HG03354 (cell line): Measurements from ENCODE around the gene SCN1B.

Experiments used
- ATAC-seq: cut with Tn5 transposase; IDR thresholded peaks from one replicate; pipeline ENCODE4 v1.9.1; 2021; ENCODE audit warnings: mild to moderate bottlenecking; ENCODE audit not compliant: unreplicated experiment, poor library complexity, severe bottlenecking

The SCN1B gene

GRCh38 chr19:35066121-35066520 lies 35.9 kb downstream of the SCN1B start:
- no peak for ATAC-seq

- peak; percentile 87 for ATAC-seq
Measured at GRCh38 chr19:35066691-35067563, 36.7 kb downstream of the SCN1B start.

DNA sequence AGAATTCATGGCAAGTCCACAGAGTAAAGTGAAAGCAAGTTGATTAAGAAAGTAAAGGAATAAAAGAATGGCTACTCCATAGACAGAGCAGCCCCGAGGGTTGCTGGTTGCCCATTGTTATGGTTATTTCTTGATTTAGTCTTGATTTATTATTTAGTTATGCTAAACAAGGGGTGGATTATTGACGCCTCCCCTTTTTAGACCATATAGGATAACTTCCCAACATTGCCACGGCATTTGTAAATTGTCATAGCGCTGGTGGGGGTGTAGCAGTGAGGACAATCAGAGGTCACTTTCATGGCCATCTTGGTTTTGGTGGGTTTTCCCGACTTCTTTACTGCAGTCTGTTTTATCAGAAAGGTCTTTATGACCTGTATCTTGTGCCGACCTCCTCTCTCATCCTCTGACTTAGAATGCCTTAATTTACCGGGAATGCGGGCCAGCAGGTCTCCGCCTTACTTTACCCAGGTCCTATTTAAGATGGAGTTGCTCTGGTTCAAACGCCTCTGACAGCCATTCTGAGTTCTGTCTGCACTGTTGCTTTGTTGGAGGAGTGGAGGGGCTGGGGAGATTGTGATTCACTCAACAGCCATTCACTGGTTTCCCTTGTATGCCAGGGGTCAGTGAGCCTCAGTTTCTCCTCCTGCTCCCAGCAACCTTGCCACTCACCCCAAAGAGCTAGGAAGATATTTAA lies 38.8 kb downstream of the SCN1B start:
- no peak for ATAC-seq

DNA sequence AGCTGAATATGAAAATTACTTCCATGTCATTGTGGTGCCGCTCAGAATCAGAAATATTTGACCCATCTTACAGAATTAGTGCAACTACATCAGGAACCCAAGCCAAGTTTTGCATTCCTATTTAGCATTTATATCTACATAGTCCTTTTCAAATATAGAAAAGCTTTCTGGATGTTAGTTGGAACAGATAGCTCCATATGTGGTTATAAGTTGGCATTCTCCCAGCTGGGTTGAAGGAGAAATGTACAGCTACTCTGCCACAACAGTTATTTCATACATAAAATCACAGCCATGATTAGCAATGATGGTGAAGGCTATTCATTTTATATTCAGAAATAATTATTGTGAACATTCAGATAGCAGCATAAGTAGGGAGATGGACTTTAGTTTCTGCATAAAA lies 39.4 kb downstream of the SCN1B start:
- ATAC-seq, result no peak

- ATAC-seq, result no peak
Measured at GRCh38 chr19:35070471-35070870, 40.2 kb downstream of the SCN1B start.

- no peak for ATAC-seq
Measured at GRCh38 chr19:35073516-35073915, 43.2 kb downstream of the SCN1B start.

DNA sequence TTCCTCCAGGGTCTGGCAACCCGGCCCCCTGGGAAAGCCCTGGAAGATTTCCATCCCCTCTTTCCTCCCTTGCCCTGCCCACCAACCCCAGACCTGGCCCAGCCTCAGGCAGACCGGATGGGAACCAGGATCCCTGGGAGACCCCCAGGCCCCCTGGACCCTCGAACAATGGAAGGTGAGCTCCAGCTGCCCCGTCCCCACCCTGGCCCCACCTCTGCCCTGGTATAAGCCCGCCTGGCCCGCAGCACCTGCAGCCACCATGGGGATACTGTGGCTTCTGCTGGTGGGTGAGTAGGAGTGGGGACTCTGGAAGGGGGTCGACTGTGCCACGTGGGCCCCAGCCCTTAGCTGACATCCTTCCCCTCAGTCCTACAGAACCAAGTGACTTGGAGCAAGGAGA lies 43.7 kb downstream of the SCN1B start:
- ATAC-seq, result no peak

- no peak for ATAC-seq
Measured at GRCh38 chr19:35074426-35075201, 44.3 kb downstream of the SCN1B start.

- ATAC-seq, result no peak
Measured at GRCh38 chr19:35075202-35076025, 45.1 kb downstream of the SCN1B start.

DNA sequence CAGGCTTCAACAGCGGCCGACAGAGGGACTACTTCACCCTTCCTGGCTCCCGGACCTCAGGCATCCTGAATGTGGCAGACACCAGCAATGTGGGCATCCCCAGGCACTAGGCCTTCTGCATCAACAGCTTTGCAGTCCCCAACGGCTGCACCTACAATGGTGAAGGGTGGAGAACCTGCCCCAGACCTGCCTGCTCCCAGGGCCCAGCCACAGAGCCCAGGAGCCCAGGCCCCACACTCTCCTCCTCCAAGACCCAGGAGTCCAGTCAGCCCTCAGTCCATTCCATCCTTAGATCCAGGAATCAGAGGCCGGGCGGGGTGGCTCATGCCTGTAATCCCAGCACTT lies 45.7 kb downstream of the SCN1B start:
- no peak for ATAC-seq

GRCh38 chr19:35076657-35077056 lies 46.4 kb downstream of the SCN1B start:
- ATAC-seq, result no peak

DNA sequence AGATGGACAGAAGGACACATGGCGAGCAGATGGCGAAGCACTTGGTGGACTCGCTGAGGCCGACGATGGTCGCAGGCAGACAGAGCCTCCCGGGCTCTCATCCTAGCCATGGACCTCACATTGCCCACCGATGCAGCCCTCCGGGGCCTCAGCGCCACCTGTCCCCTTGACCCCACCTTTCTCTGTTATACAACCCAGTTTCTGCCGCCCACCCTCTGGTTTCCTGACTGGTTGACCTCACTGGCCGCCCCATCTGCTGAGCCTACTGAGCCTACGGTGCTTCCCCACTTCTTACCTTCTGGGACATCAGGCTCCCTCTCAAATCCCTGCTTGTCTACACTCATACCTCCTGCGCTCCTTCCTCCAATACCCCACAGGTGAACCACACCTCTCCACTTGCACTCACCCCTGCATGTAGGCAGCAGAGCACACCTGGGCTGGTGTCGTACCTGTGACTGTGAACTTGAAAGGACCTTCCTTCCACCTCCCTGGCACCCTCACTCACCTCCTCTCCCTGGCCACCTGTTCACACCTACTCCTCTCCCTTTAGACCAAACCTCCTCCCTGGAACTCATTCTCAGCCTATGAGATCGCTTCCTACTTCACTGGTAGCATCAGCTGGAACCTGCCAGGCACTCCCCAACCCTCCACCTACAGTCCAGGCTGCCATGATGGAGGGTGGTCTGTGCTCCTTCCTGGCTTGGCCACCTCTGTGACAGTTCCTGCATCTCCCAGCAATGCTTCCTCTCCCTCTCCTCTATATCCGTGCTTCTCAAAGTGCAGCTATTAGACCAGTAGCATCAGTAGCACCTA lies 47.3 kb downstream of the SCN1B start:
- no peak for ATAC-seq

DNA sequence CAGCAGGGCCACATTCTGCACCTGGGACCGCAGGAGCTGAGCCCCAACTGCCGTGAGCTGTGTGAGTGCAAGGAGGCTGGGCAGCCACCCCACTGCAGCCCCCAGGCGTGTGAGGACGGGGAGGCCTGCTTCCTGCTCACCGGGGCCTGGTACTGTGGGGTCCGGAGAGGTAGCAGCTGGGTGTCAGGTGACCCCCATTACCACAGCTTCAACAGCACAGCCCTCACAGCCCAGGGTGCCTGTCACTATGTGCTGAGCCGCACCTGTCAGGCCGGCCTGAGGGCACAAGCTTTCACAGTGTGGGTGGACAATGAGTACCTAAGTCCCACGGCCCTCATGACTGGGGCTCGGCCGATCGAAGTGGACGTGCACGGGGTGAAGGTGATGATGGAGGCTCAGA lies 49.6 kb downstream of the SCN1B start:
- no peak for ATAC-seq

- ATAC-seq, result no peak
Measured at GRCh38 chr19:35080613-35081170, 50.4 kb downstream of the SCN1B start.

- no peak for ATAC-seq
Measured at GRCh38 chr19:35081201-35081600, 50.9 kb downstream of the SCN1B start.

DNA sequence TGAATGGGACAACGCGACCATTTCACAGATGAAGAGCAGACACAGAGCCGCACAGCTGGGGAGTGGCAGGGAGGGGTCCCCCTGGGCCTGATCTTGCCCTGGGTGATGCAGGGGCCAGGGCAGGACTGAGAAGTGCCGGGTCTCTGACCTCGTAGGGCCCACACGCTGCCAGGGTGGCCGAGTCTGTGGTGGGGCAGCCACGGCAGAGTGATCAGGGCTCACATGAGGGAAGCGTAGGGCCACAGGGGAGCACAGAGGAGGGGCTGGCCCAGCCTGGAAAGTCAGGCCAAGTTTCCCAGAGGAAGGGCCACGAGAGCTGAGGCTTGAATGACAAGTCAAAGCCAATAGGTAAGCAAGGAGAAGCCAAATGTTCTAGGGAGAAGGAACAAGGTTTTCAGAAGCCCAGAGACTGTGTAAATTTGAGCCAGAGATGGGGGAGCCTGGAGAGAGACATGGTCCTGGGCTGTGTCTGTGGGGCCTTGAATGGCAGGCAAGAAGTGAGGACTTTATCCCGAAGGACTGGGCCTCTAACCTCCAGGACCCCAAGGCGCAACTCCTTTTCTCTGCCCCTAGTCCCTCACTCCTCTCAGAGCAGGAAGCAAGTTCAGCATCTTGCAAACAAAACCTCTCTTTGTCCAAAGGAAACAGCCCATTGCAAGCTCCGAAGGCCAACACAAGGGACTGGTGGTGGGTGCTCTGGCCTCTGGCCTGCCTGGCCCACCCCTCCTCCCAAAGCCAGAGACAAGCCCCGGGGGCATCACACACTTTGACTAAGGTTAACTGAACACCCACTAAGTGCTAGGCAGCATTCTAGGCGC lies 53.6 kb downstream of the SCN1B start:
- no peak for ATAC-seq

DNA sequence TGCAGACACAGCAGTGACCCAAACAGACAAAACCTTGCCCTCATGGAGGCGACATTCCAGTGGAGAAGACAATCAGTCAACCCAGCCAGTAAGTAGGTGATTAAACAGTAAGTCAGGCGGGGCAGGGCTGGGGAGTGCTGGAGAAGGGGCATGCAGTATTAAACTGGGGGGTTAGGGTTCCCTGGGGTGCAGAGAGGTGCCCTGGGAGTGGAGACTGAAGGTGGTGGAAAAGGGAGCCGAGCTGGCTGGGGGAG lies 54.2 kb downstream of the SCN1B start:
- no peak for ATAC-seq

DNA sequence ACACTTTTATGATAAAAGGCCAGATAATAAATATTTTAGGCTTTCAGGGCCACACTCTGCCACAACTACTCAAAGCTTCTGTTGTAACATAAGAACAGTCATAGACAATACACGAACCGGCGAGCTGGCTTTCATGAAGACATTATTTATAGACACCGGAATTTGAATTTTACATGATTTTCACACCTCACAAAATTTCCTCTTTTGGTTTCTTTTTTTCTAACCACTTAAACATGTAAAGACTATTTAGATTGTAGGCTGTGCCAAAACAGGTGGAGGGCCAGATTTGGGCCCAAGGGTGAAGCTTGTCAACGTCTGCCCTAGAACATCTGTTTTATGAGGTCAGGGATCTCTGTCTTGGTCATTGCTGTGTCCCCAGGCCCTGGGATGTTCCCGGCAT lies 55.7 kb downstream of the SCN1B start:
- ATAC-seq, result no peak
